ENCODE data around the gene SGCG. TPM values are rescaled to one million over a fixed set of nuclear protein-coding genes. Genes with fewer than 3 reads are reported as not detected.

The SGCG gene
- polyA plus RNA-seq, 1 of the 3 experiments (the other 2 are of a cell fraction) = not detected

DNA sequence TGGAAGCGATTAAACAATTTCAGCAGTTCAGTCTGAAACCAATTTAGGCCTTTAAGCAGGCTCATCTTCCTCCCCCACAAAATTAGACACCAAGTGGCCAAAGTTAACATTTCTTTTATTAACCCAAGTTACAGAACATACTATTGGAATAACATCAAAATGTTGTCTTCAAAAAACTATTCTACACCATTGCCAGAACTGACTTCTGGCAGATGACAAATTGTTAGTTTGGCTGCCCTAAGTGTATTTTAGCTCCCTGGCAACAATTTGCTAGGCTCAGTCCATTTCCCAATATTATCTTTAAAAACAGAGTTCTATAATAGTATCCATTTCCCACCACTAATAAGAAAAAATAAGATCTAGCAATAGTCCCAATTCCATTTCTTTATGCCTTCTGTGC is 107.8 kb downstream of the SGCG start:
- Histone ChIP-seq H3K4me3 (ENCODE audit: low read depth in 2 of 2, low read length in 1 of 2) (no peak overlapping the region), H4K20me1 (ENCODE audit: insufficient read depth) (no peaks in the 10 kb centered on the region), H3K4me1 (ENCODE audit: control insufficient read depth in 1 of 2, insufficient read depth in 2 of 2, low read depth in 1 of 2, low read length in 1 of 2) (no peaks in the 10 kb centered on the region), H3F3A (replicated peaks; ENCODE audit: insufficient read depth) (no peaks in the 10 kb centered on the region), H3K27me3 (ENCODE audit: insufficient read depth) (no peaks in the 10 kb centered on the region), H2AFZ (ENCODE audit: low read depth) (no peak overlapping the region), H3K79me2 (ENCODE audit: insufficient read depth) (no peaks in the 10 kb centered on the region), H3K36me3 (replicated peaks in 1 of 2; ENCODE audit: control insufficient read depth in 1 of 2, insufficient read depth in 2 of 2, low read length in 1 of 2) (no peaks in the 10 kb centered on the region), H3K9me2 (no peaks in the 10 kb centered on the region), H3K9ac (no peak overlapping the region), H3K4me2 (no peak overlapping the region), H3K9me3 (no peaks in the 10 kb centered on the region), H3K27ac (ENCODE audit: low read depth in 2 of 2, low read length in 1 of 2) (no peak overlapping the region)
- WGBS (ENCODE audit: low lambda C conversion rate) = 100% methylated on average over 1 of the region's 1 CpG
- CTCF ChIA-PET = interaction anchor here (0.9 kb wide), 1 partner anchor 18 kb away, joined by 3 read pairs; no protein-coding TSS in a partner anchor
- TF ChIP-seq, protein P1, sequence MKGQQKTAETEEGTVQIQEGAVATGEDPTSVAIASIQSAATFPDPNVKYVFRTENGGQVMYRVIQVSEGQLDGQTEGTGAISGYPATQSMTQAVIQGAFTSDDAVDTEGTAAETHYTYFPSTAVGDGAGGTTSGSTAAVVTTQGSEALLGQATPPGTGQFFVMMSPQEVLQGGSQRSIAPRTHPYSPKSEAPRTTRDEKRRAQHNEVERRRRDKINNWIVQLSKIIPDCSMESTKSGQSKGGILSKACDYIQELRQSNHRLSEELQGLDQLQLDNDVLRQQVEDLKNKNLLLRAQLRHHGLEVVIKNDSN (IDR thresholded peaks at IDR 0.05; ENCODE audit: borderline replicate concordance, low read depth) = no peak
- TF ChIP-seq, protein P2, sequence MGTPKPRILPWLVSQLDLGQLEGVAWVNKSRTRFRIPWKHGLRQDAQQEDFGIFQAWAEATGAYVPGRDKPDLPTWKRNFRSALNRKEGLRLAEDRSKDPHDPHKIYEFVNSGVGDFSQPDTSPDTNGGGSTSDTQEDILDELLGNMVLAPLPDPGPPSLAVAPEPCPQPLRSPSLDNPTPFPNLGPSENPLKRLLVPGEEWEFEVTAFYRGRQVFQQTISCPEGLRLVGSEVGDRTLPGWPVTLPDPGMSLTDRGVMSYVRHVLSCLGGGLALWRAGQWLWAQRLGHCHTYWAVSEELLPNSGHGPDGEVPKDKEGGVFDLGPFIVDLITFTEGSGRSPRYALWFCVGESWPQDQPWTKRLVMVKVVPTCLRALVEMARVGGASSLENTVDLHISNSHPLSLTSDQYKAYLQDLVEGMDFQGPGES (IDR thresholded peaks at IDR 0.05; ENCODE audit: low read depth, low read length) = no peak
- TF ChIP-seq RAD21 (IDR thresholded peaks at IDR 0.05; ENCODE audit: low read length) (no peak), POLR2AphosphoS5 (IDR thresholded peaks at IDR 0.05; ENCODE audit: low read depth, low read length) (no peak), MEF2A (IDR thresholded peaks at IDR 0.05; ENCODE audit: borderline replicate concordance, low read depth) (no peak), FOXM1 (IDR thresholded peaks at IDR 0.05; ENCODE audit: low read depth) (no peak), NRF1 (IDR thresholded peaks at IDR 0.05; ENCODE audit: low read depth, low read length) (no peak), SIN3A (IDR thresholded peaks at IDR 0.05; ENCODE audit: borderline replicate concordance, low read depth, low read length) (no peak), EP300 (IDR thresholded peaks at IDR 0.05; ENCODE audit: borderline replicate concordance in 1 of 2, low read depth in 1 of 2, low read length in 1 of 2) (no peak), SMC3 (IDR thresholded peaks at IDR 0.05; ENCODE audit: low read depth, low read length) (no peak), JUND (IDR thresholded peaks at IDR 0.05) (no peak), EZH2phosphoT487 (IDR thresholded peaks at IDR 0.05; ENCODE audit: borderline replicate concordance, low read depth) (no peak), NFIC (IDR thresholded peaks at IDR 0.05; ENCODE audit: borderline replicate concordance) (no peak), TCF12 (IDR thresholded peaks at IDR 0.05) (no peak), FOSL2 (IDR thresholded peaks at IDR 0.05; ENCODE audit: borderline replicate concordance, low read depth) (no peak)
- TF ChIP-seq, protein P3, sequence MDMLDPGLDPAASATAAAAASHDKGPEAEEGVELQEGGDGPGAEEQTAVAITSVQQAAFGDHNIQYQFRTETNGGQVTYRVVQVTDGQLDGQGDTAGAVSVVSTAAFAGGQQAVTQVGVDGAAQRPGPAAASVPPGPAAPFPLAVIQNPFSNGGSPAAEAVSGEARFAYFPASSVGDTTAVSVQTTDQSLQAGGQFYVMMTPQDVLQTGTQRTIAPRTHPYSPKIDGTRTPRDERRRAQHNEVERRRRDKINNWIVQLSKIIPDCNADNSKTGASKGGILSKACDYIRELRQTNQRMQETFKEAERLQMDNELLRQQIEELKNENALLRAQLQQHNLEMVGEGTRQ (IDR thresholded peaks at IDR 0.05; ENCODE audit: borderline replicate concordance, low read depth, low read length) = no peak
- TF ChIP-seq, protein P4, sequence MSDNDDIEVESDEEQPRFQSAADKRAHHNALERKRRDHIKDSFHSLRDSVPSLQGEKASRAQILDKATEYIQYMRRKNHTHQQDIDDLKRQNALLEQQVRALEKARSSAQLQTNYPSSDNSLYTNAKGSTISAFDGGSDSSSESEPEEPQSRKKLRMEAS (IDR thresholded peaks at IDR 0.05; ENCODE audit: low read depth) = no peak
- TF ChIP-seq, protein P5, sequence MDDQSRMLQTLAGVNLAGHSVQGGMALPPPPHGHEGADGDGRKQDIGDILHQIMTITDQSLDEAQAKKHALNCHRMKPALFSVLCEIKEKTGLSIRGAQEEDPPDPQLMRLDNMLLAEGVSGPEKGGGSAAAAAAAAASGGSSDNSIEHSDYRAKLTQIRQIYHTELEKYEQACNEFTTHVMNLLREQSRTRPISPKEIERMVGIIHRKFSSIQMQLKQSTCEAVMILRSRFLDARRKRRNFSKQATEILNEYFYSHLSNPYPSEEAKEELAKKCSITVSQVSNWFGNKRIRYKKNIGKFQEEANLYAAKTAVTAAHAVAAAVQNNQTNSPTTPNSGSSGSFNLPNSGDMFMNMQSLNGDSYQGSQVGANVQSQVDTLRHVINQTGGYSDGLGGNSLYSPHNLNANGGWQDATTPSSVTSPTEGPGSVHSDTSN (IDR thresholded peaks at IDR 0.05) = no peak
- TF ChIP-seq, protein P6, sequence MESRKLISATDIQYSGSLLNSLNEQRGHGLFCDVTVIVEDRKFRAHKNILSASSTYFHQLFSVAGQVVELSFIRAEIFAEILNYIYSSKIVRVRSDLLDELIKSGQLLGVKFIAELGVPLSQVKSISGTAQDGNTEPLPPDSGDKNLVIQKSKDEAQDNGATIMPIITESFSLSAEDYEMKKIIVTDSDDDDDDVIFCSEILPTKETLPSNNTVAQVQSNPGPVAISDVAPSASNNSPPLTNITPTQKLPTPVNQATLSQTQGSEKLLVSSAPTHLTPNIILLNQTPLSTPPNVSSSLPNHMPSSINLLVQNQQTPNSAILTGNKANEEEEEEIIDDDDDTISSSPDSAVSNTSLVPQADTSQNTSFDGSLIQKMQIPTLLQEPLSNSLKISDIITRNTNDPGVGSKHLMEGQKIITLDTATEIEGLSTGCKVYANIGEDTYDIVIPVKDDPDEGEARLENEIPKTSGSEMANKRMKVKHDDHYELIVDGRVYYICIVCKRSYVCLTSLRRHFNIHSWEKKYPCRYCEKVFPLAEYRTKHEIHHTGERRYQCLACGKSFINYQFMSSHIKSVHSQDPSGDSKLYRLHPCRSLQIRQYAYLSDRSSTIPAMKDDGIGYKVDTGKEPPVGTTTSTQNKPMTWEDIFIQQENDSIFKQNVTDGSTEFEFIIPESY (IDR thresholded peaks at IDR 0.05; ENCODE audit: borderline replicate concordance, low read depth) = no peak
- POLR2A ChIA-PET = no interaction called here
- no peak for DNase-seq
